HFFc6 (cell line): ENCODE data around the gene TOMM20. TPM values are rescaled to one million over a fixed set of nuclear protein-coding genes. Genes with fewer than 3 reads are reported as not detected.

ENCODE experiments used
- DNase-seq: peaks from one replicate; pipeline ENCODE4 v3.0.0-alpha.2; 2018
- H3K27ac Mint-ChIP-seq: 2 replicates; pipeline ENCODE4 v1.8.0; 2020; ENCODE audit warnings: mild to moderate bottlenecking, mixed read lengths
- H3K27me3 Mint-ChIP-seq: 2 replicates; pipeline ENCODE4 v1.8.0; 2021; ENCODE audit warnings: mild to moderate bottlenecking, moderate library complexity, mixed read lengths; ENCODE audit not compliant: insufficient read depth
- H3K36me3 Mint-ChIP-seq: 2 replicates; pipeline ENCODE4 v1.8.0; 2021; ENCODE audit warnings: low read depth, mixed read lengths
- H3K4me1 Mint-ChIP-seq: 2 replicates; pipeline ENCODE4 v1.8.0; 2020; ENCODE audit warnings: low read depth, mixed read lengths
- H3K4me3 Mint-ChIP-seq: 2 replicates; pipeline ENCODE4 v1.8.0; 2020; ENCODE audit warnings: mild to moderate bottlenecking, moderate library complexity, mixed read lengths
- H3K9me3 Mint-ChIP-seq: 2 replicates; pipeline ENCODE4 v1.8.0; 2020; ENCODE audit warnings: mild to moderate bottlenecking, mixed read lengths
- CTCF ChIP-seq: fragments of 200-600 bp; sonication (generic); IDR thresholded peaks from 2 replicates; pipeline ENCODE4 v1.5.0; 2021; ENCODE audit warnings: antibody characterized with exemption, mild to moderate bottlenecking
- total RNA-seq, 6 experiments: library from RNA; stranded (reverse); fragmentation: NEBNext Ultra II Directional; extraction: Animal tissue kit (Norgen Biotek cat#: 25700); gene quantifications; 2 replicates in 1 of 6; 3 replicates in 5 of 6; pipeline ENCODE4 v1.2.3, GENCODE V29; 2021

Gene TOMM20
- total RNA-seq, 6 experiments from 2014 or later, result 98.4 to 126 (median 110) TPM

- no peak for DNase-seq
- Mint-ChIP-seq H3K4me3 (no peak overlapping the region), H3K27ac (no peak overlapping the region), H3K9me3 (no peaks in the 10 kb centered on the region), H3K27me3 (no peaks in the 10 kb centered on the region), H3K36me3 (no peaks in the 10 kb centered on the region), H3K4me1 (peaks cover 59% of the 10 kb centered on the region)
- TF ChIP-seq CTCF, result no peak
Measured at GRCh38 chr1:235070819-235071218, 57.8 kb downstream of the TOMM20 start.

DNA sequence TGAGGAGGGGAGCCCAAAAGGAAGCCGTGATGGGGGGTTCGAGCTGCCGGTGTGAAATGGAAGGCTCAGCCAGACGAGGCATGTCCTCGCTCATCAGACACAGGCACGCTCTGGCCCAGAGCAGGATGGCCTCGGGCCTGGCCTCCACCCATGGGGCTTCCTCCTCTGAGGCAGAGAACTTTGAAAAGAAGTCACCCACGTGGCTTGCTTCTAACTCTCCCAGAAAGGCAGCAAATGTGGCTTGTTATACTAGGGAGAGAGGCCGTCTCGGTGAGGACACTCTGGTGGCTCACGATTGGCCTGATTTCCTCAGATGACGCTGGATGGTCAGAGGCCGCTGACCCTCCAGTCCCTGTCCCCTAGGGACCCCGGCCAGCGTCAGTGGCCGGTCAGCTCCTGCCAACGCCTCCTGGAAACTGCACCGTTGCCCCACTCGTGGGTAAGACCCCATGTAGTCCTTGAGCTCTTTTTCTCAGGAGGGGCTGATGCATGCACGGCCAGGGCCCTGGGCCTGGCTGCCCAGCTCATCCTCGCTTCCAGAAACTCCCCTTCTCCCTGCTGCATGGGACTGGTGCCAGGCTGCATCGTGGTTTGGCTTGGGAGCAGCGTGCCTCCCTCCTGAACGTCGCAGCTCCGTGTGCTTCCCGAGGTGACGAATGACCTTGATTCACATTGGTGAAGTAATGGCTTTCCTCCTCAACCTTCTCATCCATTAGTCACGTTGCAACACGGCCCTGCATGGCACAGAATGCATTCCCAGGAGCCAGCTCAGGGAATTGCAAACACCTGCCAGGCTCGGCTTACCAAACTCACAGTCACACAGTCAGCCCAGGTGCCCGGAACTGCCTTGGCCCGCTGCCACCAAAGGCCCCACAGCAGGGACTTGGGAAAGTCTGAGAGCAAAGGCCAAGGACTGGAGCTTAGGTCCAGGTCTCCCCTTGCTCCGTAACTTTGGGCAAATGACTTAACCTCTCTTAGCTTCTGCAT lies 58.8 kb downstream of the TOMM20 start:
- Mint-ChIP-seq H3K4me3 (peak overlapping the region; percentile 25; the same call in 1 of the 2 replicates), H3K27ac (peak overlapping the region; percentile 73), H3K4me1 (peaks cover 49% of the 10 kb centered on the region), H3K27me3 (no peaks in the 10 kb centered on the region), H3K9me3 (no peaks in the 10 kb centered on the region), H3K36me3 (no peaks in the 10 kb centered on the region)
- peak; percentile 85 for DNase-seq
- TF ChIP-seq CTCF, result no peak

DNA sequence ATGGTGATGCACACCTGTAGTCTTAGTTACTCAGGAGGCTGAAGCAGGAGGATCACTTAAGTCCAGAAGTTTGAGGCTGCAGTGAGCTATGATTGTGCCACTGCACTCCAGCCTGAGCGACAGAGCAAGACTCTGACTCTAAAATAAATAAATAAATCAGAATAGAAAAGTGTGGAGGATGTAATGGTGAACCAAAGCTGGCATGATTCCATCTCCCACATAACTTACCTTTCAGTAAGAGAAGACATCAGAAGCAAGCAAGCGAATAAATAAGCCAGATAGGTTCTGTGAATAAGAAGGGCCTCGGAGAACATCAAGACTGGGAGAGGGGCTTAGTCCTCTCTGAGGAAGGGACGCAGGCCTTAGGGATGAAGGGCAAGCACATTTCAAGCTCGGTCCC lies 59.5 kb downstream of the TOMM20 start:
- Mint-ChIP-seq H3K9me3 (no peaks in the 10 kb centered on the region), H3K4me3 (no peak overlapping the region), H3K27me3 (no peaks in the 10 kb centered on the region), H3K4me1 (peaks cover 42% of the 10 kb centered on the region), H3K36me3 (no peaks in the 10 kb centered on the region), H3K27ac (peak overlapping the region; percentile 52; the same call in 1 of the 2 replicates)
- DNase-seq, result no peak
- no peak for TF ChIP-seq CTCF

DNA sequence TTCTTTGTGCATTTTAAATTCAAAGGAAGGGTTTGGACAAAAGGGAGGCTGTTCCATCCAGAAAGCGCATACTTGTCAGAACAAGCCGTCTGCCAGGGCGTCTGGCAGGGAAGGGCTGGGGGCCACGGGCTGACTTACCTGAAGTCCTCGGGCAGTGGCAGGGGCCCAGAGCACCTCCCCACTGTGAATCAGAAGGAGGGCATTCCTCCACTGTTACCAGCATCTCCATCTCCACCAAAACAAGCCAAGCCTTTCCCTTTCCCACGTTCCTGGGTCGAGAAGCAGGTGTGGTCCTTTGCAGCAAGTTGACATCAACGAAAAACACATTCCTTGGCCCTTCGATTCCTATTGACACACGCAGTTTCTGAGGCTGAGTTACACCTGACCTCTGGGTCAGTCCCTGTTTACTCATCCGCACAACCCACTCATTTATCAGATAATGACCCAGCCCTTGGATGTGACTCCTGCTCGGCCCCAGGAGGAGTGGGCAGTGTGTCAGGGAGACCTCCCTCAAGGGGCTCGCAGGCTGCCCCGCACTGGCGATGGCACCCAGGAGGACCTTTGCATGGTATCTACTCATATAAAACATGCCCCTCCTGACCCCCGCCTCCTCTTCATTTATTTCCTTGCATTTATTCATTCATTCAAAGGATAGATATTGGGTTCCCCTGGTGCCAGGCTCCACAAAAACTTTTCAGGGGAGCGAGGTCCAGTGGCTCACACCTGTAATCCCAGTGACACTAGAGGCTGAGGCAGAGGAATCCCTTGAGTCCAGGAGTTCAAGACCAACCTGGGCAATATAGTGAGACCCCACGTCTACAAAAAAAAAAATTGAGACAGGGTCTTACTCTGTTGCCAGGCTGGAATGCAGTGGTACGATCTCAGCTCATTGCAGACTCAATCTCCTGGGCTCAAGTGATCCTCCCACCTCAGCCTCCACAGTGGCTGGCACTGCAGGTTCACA lies 60.2 kb downstream of the TOMM20 start:
- peak overlapping the region; percentile 97 for H3K27ac Mint-ChIP-seq
- peaks cover 42% of the 10 kb centered on the region for H3K4me1 Mint-ChIP-seq
- H3K27me3 Mint-ChIP-seq, result no peaks in the 10 kb centered on the region
- H3K36me3 Mint-ChIP-seq, result no peaks in the 10 kb centered on the region
- H3K4me3 Mint-ChIP-seq, result peak overlapping the region; percentile 80
- no peak for TF ChIP-seq CTCF
- DNase-seq, result peak; percentile 58
- no peaks in the 10 kb centered on the region for H3K9me3 Mint-ChIP-seq

DNA sequence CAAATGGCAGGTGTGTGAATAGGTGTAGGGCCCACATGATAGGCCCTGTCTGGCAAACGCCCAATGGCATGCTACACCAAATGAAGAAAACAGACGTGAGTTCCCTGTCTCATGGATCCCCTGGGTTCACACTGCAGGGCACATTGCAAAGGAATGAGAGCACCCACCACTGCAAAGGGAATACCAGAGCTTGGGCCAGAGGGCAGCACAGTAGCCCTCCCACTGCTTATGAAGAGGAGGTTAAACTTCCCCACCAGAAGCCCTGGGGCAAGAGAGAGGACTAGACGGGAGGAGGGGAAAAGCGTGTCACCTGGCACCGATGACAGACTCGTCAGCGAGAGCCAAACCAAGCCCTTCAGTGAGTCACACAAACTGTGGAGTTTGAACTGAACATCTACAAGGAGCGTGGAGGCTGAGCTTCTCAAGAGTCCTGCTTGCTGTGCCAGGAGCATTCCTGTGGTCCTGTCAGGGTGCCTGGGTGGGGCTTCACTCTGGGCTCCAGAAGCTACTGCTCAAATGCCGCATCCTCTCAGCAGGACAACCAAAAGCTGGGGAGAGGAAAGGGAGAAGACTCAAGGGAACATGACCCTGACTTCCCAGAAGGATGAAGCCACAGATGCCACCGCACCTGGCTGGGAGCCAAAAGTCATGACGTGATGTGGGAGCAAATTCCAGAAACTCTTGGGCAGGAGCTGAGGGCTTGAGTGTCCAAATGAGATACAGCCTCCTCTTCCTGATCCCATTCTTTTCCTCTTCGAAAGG lies 61.1 kb downstream of the TOMM20 start:
- Mint-ChIP-seq H3K4me1 (peaks cover 48% of the 10 kb centered on the region), H3K9me3 (no peaks in the 10 kb centered on the region)

More for the DNA sequence above, 61.1 kb downstream of the TOMM20 start:
- no peaks in the 10 kb centered on the region for H3K27me3 Mint-ChIP-seq
- no peak; the same call in 1 of the 2 replicates for TF ChIP-seq CTCF
- H3K36me3 Mint-ChIP-seq, result no peaks in the 10 kb centered on the region
- peak; percentile 100 for DNase-seq
- H3K4me3 Mint-ChIP-seq, result peak overlapping the region; percentile 80
- peak overlapping the region; percentile 97 for H3K27ac Mint-ChIP-seq
